HepG2 (cell line): ENCODE measurements around the gene SUDS3. TPM values are rescaled to one million over a fixed set of nuclear protein-coding genes. Genes with fewer than 3 reads are reported as not detected.

Experiments used
- ATAC-seq: fragments of 200-7000 bp; cut with Tn5 transposase; 3 replicates; pipeline ENCODE4 v1.9.1; 2020; ENCODE audit warnings: mild to moderate bottlenecking, moderate library complexity
- BruUV-seq: library from RNA; stranded (reverse); fragments of 400-500 nt; replicated peaks from 2 replicates; lab custom pipeline; 2021; lab: Mats Ljungman, UMichigan
- CTCF ChIA-PET: fragments of 300-600 bp; formaldehyde crosslinking; extraction: SDS; loops from one replicate; lab custom pipeline; 2021; ENCODE audit warnings: low total read pairs, inconsistent platforms, low intra/inter-chr PET ratio; lab: Yijun Ruan, JAX
- POLR2A ChIA-PET: fragments of 350-600 bp; sonication (Branson Sonifier 250); formaldehyde crosslinking; loops from one replicate; lab custom pipeline; 2020; ENCODE audit warnings: antibody characterized with exemption, inconsistent platforms; lab: Yijun Ruan, JAX
- DNase-seq: peaks from one replicate; pipeline ENCODE4 v3.0.0-alpha.2; 2015; ENCODE audit warnings: low spot score
- FAIRE-seq: peaks from 3 replicates; lab custom pipeline; 2011; peaks lifted over from hg19 to GRCh38; lab: Jason Lieb, UNC
- H2AFZ ChIP-seq: one replicate; pipeline ENCODE4 v1.6.1; 2011; ENCODE audit warnings: low read length, inconsistent platforms
- H3K27ac ChIP-seq: fragments of 300-600 bp; 3 replicates; pipeline ENCODE4 v1.8.0; 2011; ENCODE audit warnings: mixed run types, mild to moderate bottlenecking, mixed read lengths, low read length, inconsistent platforms; ENCODE audit not compliant: insufficient read depth; ENCODE audit errors: extremely low read length
- H3K27me3 ChIP-seq, 2 experiments: fragments of 200-600 bp in 1 of 2; 2 replicates in 1 of 2; 3 replicates in 1 of 2; pipeline versions ENCODE4 v1.6.0 to v1.8.0; 2011; ENCODE audit warnings: low read length in 2 of 2, mild to moderate bottlenecking in 2 of 2, moderate library complexity in 2 of 2, inconsistent platforms in 1 of 2; ENCODE audit not compliant: insufficient read depth in 2 of 2, control insufficient read depth in 1 of 2
- H3K36me3 ChIP-seq, 2 experiments: fragments of 200-600 bp in 1 of 2; replicated peaks in 1 of 2; 2 replicates in 1 of 2; 3 replicates in 1 of 2; pipeline versions ENCODE4 v1.5.1 to v1.8.0; 2011; ENCODE audit warnings: low read length in 2 of 2, inconsistent platforms in 1 of 2; ENCODE audit not compliant: insufficient read depth in 2 of 2, control insufficient read depth in 1 of 2
- H3K4me1 ChIP-seq: 2 replicates; pipeline ENCODE4 v1.5.1; 2012; ENCODE audit warnings: low read length, inconsistent platforms; ENCODE audit not compliant: insufficient read depth
- H3K4me2 ChIP-seq: 2 replicates; pipeline ENCODE4 v1.6.0; 2011; ENCODE audit warnings: low read depth, low read length, inconsistent platforms
- H3K4me3 ChIP-seq, 3 experiments: fragments of 200-600 bp in 1 of 3; sonication (generic), shearing (Covaris generic) in 1 of 3; replicated peaks in 1 of 3; 2 replicates each; pipeline ENCODE4 v1.5.1; 2011 to 2016; ENCODE audit warnings: low read length in 3 of 3, inconsistent platforms in 2 of 3, low read depth in 2 of 3, mild to moderate bottlenecking in 2 of 3, control low read depth in 1 of 3, mixed read lengths in 1 of 3; ENCODE audit not compliant: insufficient read depth in 1 of 3
- H3K79me2 ChIP-seq: one replicate; pipeline ENCODE4 v1.6.1; 2011; ENCODE audit warnings: low read length, inconsistent platforms; ENCODE audit not compliant: insufficient read depth
- H3K9ac ChIP-seq: 2 replicates; pipeline ENCODE4 v1.6.0; 2011; ENCODE audit warnings: mild to moderate bottlenecking, low read depth, low read length, inconsistent platforms; ENCODE audit not compliant: insufficient read depth
- H3K9me3 ChIP-seq: 2 replicates; pipeline ENCODE4 v1.5.1; 2012; ENCODE audit warnings: mild to moderate bottlenecking, low read length
- H4K20me1 ChIP-seq: 2 replicates; pipeline ENCODE4 v1.6.0; 2011; ENCODE audit warnings: inconsistent platforms, mild to moderate bottlenecking, low read length, moderate library complexity; ENCODE audit not compliant: insufficient read depth
- FOSL1 ChIP-seq: sonication (generic); formaldehyde crosslinking; IDR thresholded peaks from 2 replicates; pipeline ENCODE4 v1.9.0; 2021; ENCODE audit warnings: missing genetic modification reagents, borderline replicate concordance
- FOXK2 ChIP-seq: fragments of 450-650 bp; IDR thresholded peaks from 2 replicates; pipeline ENCODE4 v1.6.1; 2016
- GMEB1 ChIP-seq: sonication (generic); formaldehyde crosslinking; IDR thresholded peaks from 2 replicates; pipeline ENCODE4 v1.5.1; 2020; ENCODE audit warnings: missing genetic modification reagents, mild to moderate bottlenecking, borderline replicate concordance
- NCOR1 ChIP-seq: fragments of 200-600 bp; sonication (generic); IDR thresholded peaks from 2 replicates; pipeline ENCODE4 v1.7.0; 2017; ENCODE audit warnings: antibody characterized with exemption, low read length, borderline replicate concordance
- PLSCR1 ChIP-seq: sonication (generic); formaldehyde crosslinking; IDR thresholded peaks from 2 replicates; pipeline ENCODE4 v1.5.0; 2020; ENCODE audit warnings: missing genetic modification reagents, mild to moderate bottlenecking, borderline replicate concordance
- UBTF ChIP-seq: sonication (generic); formaldehyde crosslinking; IDR thresholded peaks from 2 replicates; pipeline ENCODE4 v1.4.0; 2020; ENCODE audit warnings: mild to moderate bottlenecking, missing genetic modification reagents
- ZBTB37 ChIP-seq: sonication (generic); formaldehyde crosslinking; IDR thresholded peaks from 2 replicates; pipeline ENCODE4 v1.4.0; 2020; ENCODE audit warnings: mild to moderate bottlenecking, missing genetic modification reagents
- ZFP37 ChIP-seq: sonication (generic); formaldehyde crosslinking; IDR thresholded peaks from 2 replicates; pipeline ENCODE4 v1.4.0; 2020; ENCODE audit warnings: missing genetic modification reagents, borderline replicate concordance
- ZMYM2 ChIP-seq: sonication (generic); formaldehyde crosslinking; IDR thresholded peaks from 2 replicates; pipeline ENCODE4 v1.8.0; 2022; ENCODE audit warnings: mild to moderate bottlenecking, missing genetic modification reagents
- ZNF124 ChIP-seq: sonication (generic); formaldehyde crosslinking; IDR thresholded peaks from 2 replicates; pipeline ENCODE4 v1.4.0; 2020; ENCODE audit warnings: missing genetic modification reagents
- ZNF276 ChIP-seq: sonication (generic); formaldehyde crosslinking; IDR thresholded peaks from 2 replicates; pipeline ENCODE4 v1.4.0; 2020; ENCODE audit warnings: mild to moderate bottlenecking, low read depth, missing genetic modification reagents
- ZNF414 ChIP-seq: sonication (generic); formaldehyde crosslinking; IDR thresholded peaks from 2 replicates; pipeline ENCODE4 v1.5.0; 2020; ENCODE audit warnings: missing genetic modification reagents
- ZNF557 ChIP-seq: sonication (generic); formaldehyde crosslinking; IDR thresholded peaks from 2 replicates; pipeline ENCODE4 v1.4.0; 2020; ENCODE audit warnings: missing genetic modification reagents
- ZNF558 ChIP-seq: sonication (generic); formaldehyde crosslinking; IDR thresholded peaks from 2 replicates; pipeline ENCODE4 v1.9.0; 2022; ENCODE audit warnings: mild to moderate bottlenecking, missing genetic modification reagents, borderline replicate concordance
- ZNF691 ChIP-seq: sonication (generic); formaldehyde crosslinking; IDR thresholded peaks from 2 replicates; pipeline ENCODE4 v1.4.0; 2020; ENCODE audit warnings: missing genetic modification reagents, low read depth, mild to moderate bottlenecking, borderline replicate concordance
- WGBS: methylation state at CpG from one replicate; pipeline ENCODE4 v1.1.6; 2017; ENCODE audit warnings: low lambda C conversion rate; 5-methylcytosine and 5-hydroxymethylcytosine counted together
- in situ Hi-C: cut with HindIII; loops from 2 replicates; pipeline ENCODE4 v1.10.0; 2017; ENCODE audit warnings: low pct_unique_long_range_greater_than_20kb; ENCODE audit not compliant: extremely low pct_ligation_motif_present
- intact Hi-C: fragments of 100-400 bp; cut with micrococcal nuclease; formaldehyde crosslinking; loops from one replicate; pipeline ENCODE4 v1.10.0; 2022; ENCODE audit not compliant: unreplicated experiment
- polyA plus RNA-seq, 8 experiments: library from polyadenylated mRNA; depleted of rRNA in 3 of 8; stranded (reverse) in 7 of 8; unstranded in 1 of 8; fragments of >200 nt; fragmentation: Illumina TruSeq in 4 of 8; extraction: Trizol in 4 of 8; gene quantifications; 2 replicates each; pipeline versions ENCODE4 v1.2.1 to v1.2.3, GENCODE V29; 2011 to 2016; ENCODE audit warnings: low read depth in 4 of 8, missing spikeins in 1 of 8, mixed read lengths in 1 of 8; ENCODE audit not compliant: insufficient read depth in 1 of 8
- total RNA-seq, 5 experiments: library from RNA; depleted of rRNA; stranded (reverse); fragments of >200 nt; fragmentation: Illumina TruSeq; extraction: Trizol; gene quantifications; 2 replicates each; pipeline ENCODE4 v1.2.3, GENCODE V29; 2016; ENCODE audit warnings: low read depth in 1 of 5

Gene SUDS3
- total and polyA plus RNA-seq, 2 of the 13 experiments (the other 11 are each of a cell fraction or from before 2014, with no cell fraction given): 20.2 to 33.1 TPM

GRCh38 chr12:118463677-118464076 lies 87.3 kb downstream of the SUDS3 start:
- ATAC-seq (no peak), DNase-seq (no peak), FAIRE-seq (no peak)
- H3K27me3 ChIP-seq: no peaks in the 10 kb centered on the region; a peak in 1 of 5 replicates
- 50% methylated on average over 4 of the region's 4 CpGs for WGBS
- POLR2A ChIA-PET: no interaction called here
- in situ Hi-C loops (no loop called here), intact Hi-C loops (no loop called here)
- CTCF ChIA-PET: no interaction called here
- H3K9me3 ChIP-seq: no peaks in the 10 kb centered on the region
- H3K27ac ChIP-seq: no peak overlapping the region
- no peaks in the 10 kb centered on the region for H3K36me3 ChIP-seq
- H3K9ac ChIP-seq: no peak overlapping the region
- no peak overlapping the region for H3K4me2 ChIP-seq
- no TSS peak for BruUV-seq
- no peaks in the 10 kb centered on the region for H3K79me2 ChIP-seq
- H3K4me1 ChIP-seq: no peaks in the 10 kb centered on the region
- no peaks in the 10 kb centered on the region for H4K20me1 ChIP-seq
- no peak overlapping the region for H3K4me3 ChIP-seq
- H2AFZ ChIP-seq: no peak overlapping the region
- TF ChIP-seq ZNF558 (no peak), ZNF691 (CRISPR knock-in tag) (no peak), ZNF276 (CRISPR knock-in tag) (no peak), GMEB1 (CRISPR knock-in tag) (no peak), ZNF124 (no peak), FOXK2 (no peak), PLSCR1 (CRISPR knock-in tag) (no peak), UBTF (no peak), FOSL1 (CRISPR knock-in tag) (no peak), ZMYM2 (CRISPR knock-in tag) (no peak), ZNF414 (CRISPR knock-in tag) (no peak), ZNF557 (CRISPR knock-in tag) (no peak), ZFP37 (no peak), NCOR1 (no peak), ZBTB37 (CRISPR knock-in tag) (no peak)
